Coronary artery (tissue), 2 donors: ENCODE measurements around the gene DCLRE1B.

Source experiments
- DNase-seq: peaks from one replicate; pipeline ENCODE4 v3.0.0-alpha.2; 2017; ENCODE audit warnings: low spot score
- H3K27ac ChIP-seq, 2 donors: fragments of 200-600 bp; sonication (generic); one replicate each; pipeline ENCODE4 v1.5.1; 2016 to 2019
- H3K4me3 ChIP-seq: fragments of 200-600 bp; sonication (generic); 2 replicates; pipeline ENCODE4 v1.5.1; 2016; ENCODE audit warnings: mild to moderate bottlenecking, moderate library complexity
- TF ChIP-seq, protein P1 (sequence below): fragments of 200-600 bp; sonication (generic); IDR thresholded peaks from one replicate; pipeline ENCODE4 v1.5.1; 2019; ENCODE audit warnings: antibody characterized with exemption

DCLRE1B gene

DNA sequence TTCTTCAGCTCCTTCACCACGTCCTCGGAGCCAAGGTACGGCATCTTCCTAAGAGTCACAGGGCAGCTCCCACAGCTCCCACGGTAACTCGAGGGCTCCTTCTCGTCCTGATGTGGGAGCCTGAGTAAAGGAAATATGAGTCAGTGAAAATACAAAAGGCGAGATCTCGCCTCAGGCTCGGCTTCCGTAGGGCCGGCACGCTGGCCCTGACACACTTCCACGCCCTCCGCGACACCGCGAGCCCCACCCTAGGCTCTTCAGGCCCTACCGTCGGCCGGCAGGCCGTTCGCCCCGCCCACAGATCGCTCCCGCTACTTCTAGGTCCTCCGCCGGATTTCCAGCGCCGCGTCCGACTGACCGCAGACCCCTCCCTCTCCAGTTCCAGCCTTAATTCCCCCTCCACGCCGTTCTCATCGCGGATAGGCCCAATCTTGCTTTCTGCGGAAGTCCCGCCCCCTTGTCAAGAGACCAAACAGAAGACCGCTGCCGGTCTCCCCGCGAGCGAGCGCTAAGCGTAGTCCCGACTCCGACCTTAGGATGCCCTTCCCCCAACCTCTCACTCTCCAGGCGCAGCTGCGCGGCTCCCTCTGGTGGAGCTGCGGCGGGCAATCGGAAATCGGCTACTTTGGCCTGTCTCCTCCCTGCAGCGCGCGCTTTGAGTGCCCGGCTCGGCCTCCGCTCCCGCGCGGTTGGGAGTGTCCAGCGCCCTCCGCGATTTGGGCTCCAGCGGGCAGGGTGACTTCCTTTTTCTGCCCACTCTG, at the start of gene DCLRE1B, which contains the start of gene AP4B1:
DCLRE1B (plus strand) TSS at position 653 of the 761 bp plus-strand sequence. CDS start 261 bp downstream, outside the sequence.
AP4B1 (minus strand) TSS at position 126 of the 761 bp plus-strand sequence; CDS start at position 44, 82 bp downstream.
- TF ChIP-seq, protein P1, sequence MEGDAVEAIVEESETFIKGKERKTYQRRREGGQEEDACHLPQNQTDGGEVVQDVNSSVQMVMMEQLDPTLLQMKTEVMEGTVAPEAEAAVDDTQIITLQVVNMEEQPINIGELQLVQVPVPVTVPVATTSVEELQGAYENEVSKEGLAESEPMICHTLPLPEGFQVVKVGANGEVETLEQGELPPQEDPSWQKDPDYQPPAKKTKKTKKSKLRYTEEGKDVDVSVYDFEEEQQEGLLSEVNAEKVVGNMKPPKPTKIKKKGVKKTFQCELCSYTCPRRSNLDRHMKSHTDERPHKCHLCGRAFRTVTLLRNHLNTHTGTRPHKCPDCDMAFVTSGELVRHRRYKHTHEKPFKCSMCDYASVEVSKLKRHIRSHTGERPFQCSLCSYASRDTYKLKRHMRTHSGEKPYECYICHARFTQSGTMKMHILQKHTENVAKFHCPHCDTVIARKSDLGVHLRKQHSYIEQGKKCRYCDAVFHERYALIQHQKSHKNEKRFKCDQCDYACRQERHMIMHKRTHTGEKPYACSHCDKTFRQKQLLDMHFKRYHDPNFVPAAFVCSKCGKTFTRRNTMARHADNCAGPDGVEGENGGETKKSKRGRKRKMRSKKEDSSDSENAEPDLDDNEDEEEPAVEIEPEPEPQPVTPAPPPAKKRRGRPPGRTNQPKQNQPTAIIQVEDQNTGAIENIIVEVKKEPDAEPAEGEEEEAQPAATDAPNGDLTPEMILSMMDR = peak; percentile 60
- Histone ChIP-seq H3K27ac (peak within 1 kb of the TSS; percentile 84 to 94), H3K4me3 (peak within 1 kb of the TSS; percentile 79)
- peak; percentile 99 for DNase-seq

DNA sequence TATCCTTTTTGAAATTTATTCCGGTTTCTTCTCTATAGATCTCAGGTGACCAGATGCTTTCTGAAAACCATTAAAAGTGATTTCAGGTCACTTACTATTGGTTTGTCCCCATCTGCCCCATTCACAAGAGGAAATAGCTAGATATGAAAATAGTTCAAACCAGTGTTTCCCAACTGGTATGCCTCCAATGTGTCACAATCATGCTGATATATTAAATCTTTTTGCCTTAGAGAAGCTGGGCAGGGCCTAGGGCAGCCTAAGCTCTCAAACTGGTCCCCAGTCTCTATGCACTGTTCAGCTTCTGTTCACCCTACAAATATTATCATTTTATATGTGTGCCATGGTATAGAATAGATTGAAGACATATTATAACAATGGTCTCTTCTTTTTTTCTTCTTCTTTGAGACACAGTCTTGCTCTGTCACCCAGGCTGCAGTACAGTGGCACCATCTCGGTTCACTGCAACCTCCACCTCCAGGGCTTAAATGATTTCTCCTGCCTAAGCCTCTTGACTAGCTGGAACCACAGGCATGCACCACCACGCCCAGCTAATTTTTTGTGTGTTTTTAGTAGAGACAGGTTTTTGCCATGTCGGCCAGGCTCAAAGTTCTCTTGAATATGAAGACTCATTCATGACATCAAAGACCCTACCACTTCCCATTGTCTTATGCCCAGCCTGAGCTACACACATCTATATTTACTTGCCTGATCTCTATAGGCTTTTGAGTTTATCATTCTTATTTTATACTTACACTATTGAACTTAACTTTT, 49.3 kb upstream of the DCLRE1B start:
- TF ChIP-seq, protein P1 = no peak
- no peak overlapping the region for H3K27ac ChIP-seq
- no peak for DNase-seq
- no peak overlapping the region for H3K4me3 ChIP-seq

DNA sequence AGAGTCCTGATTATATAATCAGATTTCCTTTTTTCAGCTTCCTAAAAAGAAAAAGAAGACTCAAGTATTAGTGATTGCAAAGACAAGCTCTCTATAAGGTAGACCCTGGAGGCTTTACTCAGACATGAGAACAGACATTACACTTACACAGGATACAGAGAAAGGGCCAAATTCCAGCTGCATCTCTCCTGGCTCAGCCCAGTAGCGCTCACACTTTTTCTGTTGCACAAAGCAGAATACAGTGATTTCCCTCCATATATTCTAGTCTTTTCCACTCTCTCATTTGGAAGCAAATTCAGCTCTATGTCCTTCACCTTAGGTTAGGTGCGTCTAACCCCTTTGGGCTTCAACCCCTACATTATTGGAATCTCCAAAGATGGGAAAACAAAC, 48.7 kb upstream of the DCLRE1B start:
- TF ChIP-seq, protein P1 = no peak
- H3K4me3 ChIP-seq = no peak overlapping the region
- H3K27ac ChIP-seq = no peak overlapping the region
- no peak for DNase-seq

DNA sequence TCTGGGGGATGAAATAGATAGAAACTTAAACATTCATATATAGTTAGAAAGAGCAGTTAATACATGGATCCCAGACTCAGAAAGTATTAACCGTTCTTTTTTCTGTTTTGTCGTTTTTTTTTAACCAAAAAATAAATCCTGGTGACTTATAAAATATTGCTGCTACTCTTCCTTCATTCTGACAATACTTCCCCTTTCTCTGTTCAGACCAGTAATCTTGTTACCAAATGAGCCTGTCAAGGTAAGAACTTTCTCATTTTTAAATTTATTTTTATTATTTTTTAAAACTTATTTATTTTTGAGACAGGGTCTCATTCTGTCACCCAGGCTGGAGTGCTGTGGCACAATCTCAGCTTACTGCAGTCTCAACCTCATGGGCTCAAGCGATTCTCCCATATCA, 47.4 kb upstream of the DCLRE1B start:
- Histone ChIP-seq H3K27ac (no peak overlapping the region), H3K4me3 (no peak overlapping the region)
- DNase-seq = no peak
- TF ChIP-seq, protein P1 = no peak

DNA sequence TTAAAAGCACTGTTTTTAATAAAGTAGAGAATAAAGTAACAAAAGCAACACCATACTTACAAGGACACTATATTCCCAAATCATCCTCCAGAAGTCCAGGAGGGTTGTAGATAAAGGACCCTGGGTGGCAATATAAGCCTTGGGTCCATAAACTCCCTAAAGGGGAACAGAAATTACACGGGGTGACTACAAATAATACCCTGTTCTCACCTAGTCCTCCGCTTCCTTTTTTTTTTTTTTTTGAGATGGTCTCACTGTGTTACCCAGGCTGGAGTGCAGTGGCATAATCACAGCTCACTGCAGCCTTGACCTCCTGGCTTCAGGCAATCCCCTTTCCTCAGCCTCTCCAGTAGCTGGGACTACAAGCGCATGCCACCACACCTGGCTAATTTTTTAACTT, 46.7 kb upstream of the DCLRE1B start:
- Histone ChIP-seq H3K27ac (no peak overlapping the region), H3K4me3 (no peak overlapping the region)
- DNase-seq = no peak
- TF ChIP-seq, protein P1 = no peak

DNA sequence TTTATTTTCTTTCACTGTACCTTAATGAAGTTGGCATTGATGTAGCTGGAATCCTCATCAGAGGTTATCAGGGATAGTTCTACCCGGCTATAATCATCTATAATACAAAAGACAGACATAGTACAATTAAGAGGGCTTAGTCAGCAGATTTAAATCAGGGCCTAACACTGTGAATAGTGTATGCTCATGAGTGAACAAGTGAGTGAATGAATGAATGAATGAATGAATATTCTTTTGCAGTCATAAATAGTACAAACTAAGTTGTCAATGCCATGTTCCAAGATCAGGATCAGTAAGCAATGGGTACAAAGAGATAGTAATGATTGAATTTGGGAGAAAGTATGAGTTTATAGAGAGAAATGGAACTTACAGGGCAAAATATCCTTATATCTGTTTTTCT, 46.1 kb upstream of the DCLRE1B start:
- H3K27ac ChIP-seq = no peak overlapping the region
- no peak for DNase-seq
- no peak overlapping the region for H3K4me3 ChIP-seq
- TF ChIP-seq, protein P1 = no peak
